Measurements from ENCODE around the gene PDHX.

The PDHX gene

GRCh38 chr11:34960277-34960676, 43.9 kb downstream of the PDHX start:
- no peak for DNase-seq

GRCh38 chr11:34962034-34962433, 45.6 kb downstream of the PDHX start:
- DNase-seq, result no peak

GRCh38 chr11:34963351-34963750, 46.9 kb downstream of the PDHX start:
- DNase-seq, result no peak

GRCh38 chr11:34964610-34965331, 48.4 kb downstream of the PDHX start:
- DNase-seq, result no peak

GRCh38 chr11:34968862-34969261, 52.4 kb downstream of the PDHX start:
- DNase-seq, result no peak

GRCh38 chr11:34970033-34970432, 53.6 kb downstream of the PDHX start:
- DNase-seq, result no peak

- DNase-seq, result no peak
Observed at GRCh38 chr11:34970480-34970879, 54.1 kb downstream of the PDHX start.

- no peak for DNase-seq
Observed at GRCh38 chr11:34971928-34972327, 55.5 kb downstream of the PDHX start.

GRCh38 chr11:34972366-34972765, 55.9 kb downstream of the PDHX start:
- DNase-seq, result no peak

- no peak for DNase-seq
Observed at GRCh38 chr11:34972892-34973291, 56.5 kb downstream of the PDHX start.

GRCh38 chr11:34975482-34975881, 59.1 kb downstream of the PDHX start:
- DNase-seq, result no peak

- DNase-seq, result no peak
Observed at GRCh38 chr11:34976496-34977088, 60.2 kb downstream of the PDHX start.

GRCh38 chr11:34977089-34977912, 60.9 kb downstream of the PDHX start:
- DNase-seq, result no peak

GRCh38 chr11:34978236-34979191, 62.1 kb downstream of the PDHX start:
- no peak for DNase-seq

GRCh38 chr11:34984514-34984913, 68.1 kb downstream of the PDHX start:
- DNase-seq, result no peak

- DNase-seq, result no peak
Observed at GRCh38 chr11:34986883-34987520, 70.6 kb downstream of the PDHX start.

- no peak for DNase-seq
Observed at GRCh38 chr11:34987617-34988016, 71.2 kb downstream of the PDHX start.

- DNase-seq, result no peak
Observed at GRCh38 chr11:34988294-34989255, 72.2 kb downstream of the PDHX start.

- DNase-seq, result no peak
Observed at GRCh38 chr11:34990916-34991315, 74.5 kb downstream of the PDHX start.

- DNase-seq, result no peak
Observed at GRCh38 chr11:34994854-34995253, 78.4 kb downstream of the PDHX start.

GRCh38 chr11:34996958-34997357, 80.5 kb downstream of the PDHX start:
- no peak for DNase-seq

Measured in CD4-positive, alpha-beta T cell treated with Interleukin-21 for 1 hour (primary cell).